Liver (tissue), 3 donors: ENCODE measurements around the gene CCDC12.

Experiments used
- CTCF ChIP-seq: fragments of 150-350 bp; IDR thresholded peaks from 2 replicates; pipeline ENCODE4 v1.5.1; 2017; ENCODE audit warnings: improper control_type of control experiment, low read depth, low read length; ENCODE audit not compliant: missing input control
- FOXA1 ChIP-seq: IDR thresholded peaks from 2 replicates; pipeline ENCODE4 v1.6.1; 2016; ENCODE audit warnings: antibody characterized with exemption
- HNF4A ChIP-seq, 2 donors: conservative IDR thresholded peaks; 2 replicates each; pipeline ENCODE4 v1.6.1; 2016; ENCODE audit warnings: antibody characterized with exemption in 2 of 2, mild to moderate bottlenecking in 2 of 2
- JUND ChIP-seq, 2 donors: IDR thresholded peaks; 2 replicates each; pipeline ENCODE4 v1.6.1; 2016; ENCODE audit warnings: antibody characterized with exemption in 2 of 2
- MAX ChIP-seq: IDR thresholded peaks from 2 replicates; pipeline ENCODE4 v1.6.1; 2016; ENCODE audit warnings: antibody characterized with exemption
- RAD21 ChIP-seq, 2 donors: IDR thresholded peaks; 2 replicates each; pipeline ENCODE4 v1.6.1; 2016; ENCODE audit warnings: antibody characterized with exemption in 2 of 2, mild to moderate bottlenecking in 2 of 2
- REST ChIP-seq: IDR thresholded peaks from 2 replicates; pipeline ENCODE4 v1.6.1; 2016; ENCODE audit warnings: antibody characterized with exemption, mild to moderate bottlenecking
- RXRA ChIP-seq, 2 donors: IDR thresholded peaks; 2 replicates each; pipeline ENCODE4 v1.6.1; 2017 to 2018; ENCODE audit warnings: antibody characterized with exemption in 2 of 2, mild to moderate bottlenecking in 1 of 2
- SP1 ChIP-seq: IDR thresholded peaks from 2 replicates; pipeline ENCODE4 v1.6.1; 2018; ENCODE audit warnings: antibody characterized with exemption, mild to moderate bottlenecking
- TAF1 ChIP-seq: conservative IDR thresholded peaks from 2 replicates; pipeline ENCODE4 v1.6.1; 2016; ENCODE audit warnings: antibody characterized with exemption, mild to moderate bottlenecking
- YY1 ChIP-seq: IDR thresholded peaks from 2 replicates; pipeline ENCODE4 v1.6.1; 2016; ENCODE audit warnings: antibody characterized with exemption, mild to moderate bottlenecking
- donor health status: healthy.
- donor health status: healthy.

GRCh38 chr3:46931631-46932331 is 44.8 kb downstream of the CCDC12 start:
- no peak for TF ChIP-seq RAD21 (IDR thresholded peaks at IDR 0.05)
- TF ChIP-seq CTCF: no peak
- TF ChIP-seq RXRA (IDR thresholded peaks at IDR 0.05): no peak
- no peak for TF ChIP-seq TAF1
- no peak for TF ChIP-seq FOXA1
- no peak for TF ChIP-seq SP1
- TF ChIP-seq REST: no peak
- TF ChIP-seq JUND (IDR thresholded peaks at IDR 0.05): no peak
- no peak for TF ChIP-seq MAX
- TF ChIP-seq HNF4A (conservative IDR thresholded peaks at IDR 0.05): no peak
- TF ChIP-seq YY1: no peak
